KOPT-K1 (cell line): Measurements from ENCODE around the gene TTC32.
"Not testable (repeated sequence)": the region's sequence is repeated elsewhere in the genome, so short reads cannot be mapped to it uniquely, and the experiment has no call there.

Experiments
- H3K27ac ChIP-seq: fragments of 200-600 bp; sonication (generic); 2 replicates; pipeline ENCODE4 v1.5.1; 2016; ENCODE audit warnings: antibody characterized with exemption, mild to moderate bottlenecking, low read depth, low read length; ENCODE audit not compliant: poor library complexity, severe bottlenecking
- H3K36me3 ChIP-seq: fragments of 200-600 bp; sonication (generic); 2 replicates; pipeline ENCODE4 v1.5.1; 2017; ENCODE audit warnings: antibody characterized with exemption, mild to moderate bottlenecking, low read length, moderate library complexity; ENCODE audit not compliant: insufficient read depth
- H3K9me3 ChIP-seq: fragments of 200-600 bp; sonication (generic); 2 replicates; pipeline ENCODE4 v1.5.1; 2017; ENCODE audit warnings: antibody characterized with exemption, low read length, mild to moderate bottlenecking; ENCODE audit not compliant: insufficient read depth, poor library complexity, severe bottlenecking

Gene TTC32

GRCh38 chr2:19916385-19916950 is 14.7 kb upstream of the TTC32 start:
- H3K9me3 ChIP-seq, result no peaks in the 10 kb centered on the region
- H3K27ac ChIP-seq, result no peak overlapping the region
- no peaks in the 10 kb centered on the region for H3K36me3 ChIP-seq

- no peak overlapping the region for H3K27ac ChIP-seq
- H3K9me3 ChIP-seq, result no peaks in the 10 kb centered on the region
- no peaks in the 10 kb centered on the region for H3K36me3 ChIP-seq
Measured at GRCh38 chr2:19914266-19914975, 12.6 kb upstream of the TTC32 start.

- H3K36me3 ChIP-seq, result no peaks in the 10 kb centered on the region
- no peak overlapping the region for H3K27ac ChIP-seq
- no peaks in the 10 kb centered on the region for H3K9me3 ChIP-seq
Measured at GRCh38 chr2:19911808-19912509, 10.2 kb upstream of the TTC32 start.

DNA sequence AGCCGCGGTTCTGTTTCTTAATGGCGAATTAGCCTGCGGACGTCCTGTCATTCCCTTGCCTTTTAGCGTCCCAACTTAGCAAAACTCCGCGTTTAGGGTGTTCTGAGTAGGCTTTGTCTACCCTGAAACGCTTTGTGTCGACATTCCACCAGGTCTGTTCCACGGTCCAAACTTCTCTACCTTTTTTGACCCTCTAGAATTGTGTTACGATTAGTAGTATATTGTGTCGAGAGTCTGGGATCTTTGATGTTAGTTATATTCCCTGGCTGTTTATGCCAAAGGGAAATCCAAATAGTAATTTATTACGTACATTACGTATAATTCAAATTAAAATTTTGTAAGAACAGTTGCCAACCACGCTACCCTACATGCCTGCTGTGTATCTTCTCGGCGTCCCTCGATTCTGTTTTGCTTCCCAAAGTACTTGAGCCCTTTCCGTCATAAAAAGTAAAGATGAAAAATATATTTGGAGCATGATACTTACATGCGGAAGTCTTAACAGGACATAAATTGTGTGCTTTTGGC is 495 bp upstream of the TTC32 start:
- H3K9me3 ChIP-seq, result no peaks in the 10 kb centered on the region
- H3K27ac ChIP-seq, result peak overlapping the region; percentile 97
- peaks cover 7% of the 10 kb centered on the region; the same call in 1 of the 2 replicates for H3K36me3 ChIP-seq

GRCh38 chr2:19900931-19901441 is 797 bp downstream of the TTC32 start:
- Histone ChIP-seq H3K36me3 (peaks cover 7% of the 10 kb centered on the region; the same call in 1 of the 2 replicates), H3K9me3 (no peaks in the 10 kb centered on the region), H3K27ac (peak overlapping the region; percentile 97)

- Histone ChIP-seq H3K36me3 (peaks cover 7% of the 10 kb centered on the region; the same call in 1 of the 2 replicates), H3K27ac (peak overlapping the region; percentile 97), H3K9me3 (no peaks in the 10 kb centered on the region)
Measured at GRCh38 chr2:19899985-19900930, 1.5 kb downstream of the TTC32 start.

DNA sequence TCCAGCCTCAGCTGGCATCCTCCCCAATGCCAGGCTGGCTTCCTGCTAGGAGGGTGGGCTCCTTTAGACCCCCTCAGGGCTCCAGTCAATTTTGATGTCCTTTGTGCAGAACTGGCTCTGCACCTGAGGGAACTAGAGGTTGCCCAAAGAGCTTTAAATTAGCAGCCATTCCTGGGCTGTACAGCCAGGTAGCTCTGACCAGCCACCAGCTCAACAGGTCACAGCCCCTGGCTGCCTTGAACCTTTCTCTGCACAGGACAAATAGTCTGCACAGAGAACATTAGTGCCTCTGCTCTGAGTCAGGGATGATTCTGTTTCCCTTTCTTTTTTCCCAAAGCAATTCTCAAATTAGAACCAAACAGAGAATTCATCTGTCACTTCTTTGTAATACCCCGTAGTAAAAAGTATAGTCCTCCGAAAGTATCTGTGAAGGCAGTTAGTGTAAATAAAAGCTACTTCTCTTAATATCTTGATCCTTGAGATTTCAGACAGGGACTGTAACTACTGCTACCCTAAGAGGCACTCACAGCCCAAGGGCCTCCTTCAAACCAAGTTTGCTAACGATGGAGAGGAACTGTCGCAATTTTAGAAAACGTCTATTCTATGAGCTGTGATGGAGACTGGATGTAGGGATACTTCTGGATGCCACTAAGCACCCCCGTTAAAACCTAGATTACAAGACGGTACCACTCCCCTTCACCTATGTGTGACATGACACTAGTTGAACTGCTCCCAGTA is 3.0 kb downstream of the TTC32 start:
- Histone ChIP-seq H3K27ac (peak overlapping the region; percentile 50), H3K9me3 (no peaks in the 10 kb centered on the region), H3K36me3 (peaks cover 7% of the 10 kb centered on the region)

GRCh38 chr2:19897623-19898245 is 4.0 kb downstream of the TTC32 start:
- Histone ChIP-seq H3K27ac (peak overlapping the region; percentile 50), H3K9me3 (no peaks in the 10 kb centered on the region), H3K36me3 (peaks cover 8% of the 10 kb centered on the region)

GRCh38 chr2:19895535-19895934 is 6.2 kb downstream of the TTC32 start:
- Histone ChIP-seq H3K36me3 (peaks cover 19% of the 10 kb centered on the region), H3K27ac (peak overlapping the region; percentile 26), H3K9me3 (no peaks in the 10 kb centered on the region)

DNA sequence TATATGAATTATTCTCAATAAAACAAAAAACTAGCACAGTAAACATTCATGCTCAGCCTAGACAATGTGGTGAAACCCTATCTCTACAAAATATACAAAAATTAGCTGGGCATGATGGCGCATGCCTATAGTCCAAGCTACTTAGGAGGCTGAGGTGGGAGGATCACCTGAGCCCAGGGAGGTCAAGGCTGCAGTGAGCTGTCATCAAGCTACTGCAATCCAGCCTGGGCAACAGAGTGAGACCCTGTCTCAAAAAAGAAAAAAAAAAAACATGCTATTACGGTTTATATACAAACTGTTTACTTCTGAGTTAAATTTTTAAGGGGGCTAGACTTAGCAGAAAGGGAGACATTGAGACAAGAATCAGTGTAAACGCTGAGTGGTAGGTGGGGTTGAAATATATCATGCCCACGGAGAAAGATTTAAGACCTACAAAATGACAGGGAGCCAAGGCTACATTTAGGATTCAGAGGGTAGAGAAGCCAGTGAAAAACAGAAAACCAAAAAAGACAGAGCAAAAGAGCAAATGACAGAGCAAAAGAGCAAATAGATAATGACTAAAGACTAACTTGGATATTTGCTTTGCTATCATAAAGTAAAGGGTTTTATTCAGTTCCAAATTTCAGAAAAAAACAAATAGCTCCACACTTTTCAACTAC is 7.5 kb downstream of the TTC32 start:
- no peaks in the 10 kb centered on the region for H3K9me3 ChIP-seq
- peaks cover 23% of the 10 kb centered on the region for H3K36me3 ChIP-seq
- H3K27ac ChIP-seq, result no peak overlapping the region

DNA sequence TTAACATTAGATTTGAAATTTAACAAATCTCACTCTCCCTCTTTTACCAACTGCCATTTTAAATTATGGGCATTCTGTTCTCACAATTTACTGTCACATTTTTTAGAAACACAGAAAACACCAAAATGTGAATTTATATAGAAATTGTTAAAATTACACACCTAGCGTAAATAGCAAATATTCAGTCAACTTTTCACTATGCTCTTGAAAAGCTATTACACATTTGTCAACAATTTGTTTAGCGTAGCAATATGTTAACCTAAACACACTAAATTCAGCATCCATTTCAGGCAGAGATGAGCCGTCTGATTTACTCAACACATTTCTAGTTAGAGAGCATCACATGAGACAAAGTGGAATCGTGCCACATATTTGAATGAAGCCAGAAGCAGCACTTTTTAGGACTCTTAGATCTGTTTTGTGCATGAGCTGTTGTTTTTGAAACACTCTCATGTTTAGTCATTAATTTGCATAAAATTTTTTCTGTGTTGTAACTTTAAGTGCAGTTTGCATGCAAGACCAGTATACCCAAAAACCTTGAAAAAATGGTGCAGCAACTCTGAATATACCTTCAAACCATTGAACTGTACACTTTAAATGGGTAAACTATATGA is 8.2 kb downstream of the TTC32 start:
- Histone ChIP-seq H3K27ac (no peak overlapping the region), H3K36me3 (peaks cover 23% of the 10 kb centered on the region), H3K9me3 (no peaks in the 10 kb centered on the region)

DNA sequence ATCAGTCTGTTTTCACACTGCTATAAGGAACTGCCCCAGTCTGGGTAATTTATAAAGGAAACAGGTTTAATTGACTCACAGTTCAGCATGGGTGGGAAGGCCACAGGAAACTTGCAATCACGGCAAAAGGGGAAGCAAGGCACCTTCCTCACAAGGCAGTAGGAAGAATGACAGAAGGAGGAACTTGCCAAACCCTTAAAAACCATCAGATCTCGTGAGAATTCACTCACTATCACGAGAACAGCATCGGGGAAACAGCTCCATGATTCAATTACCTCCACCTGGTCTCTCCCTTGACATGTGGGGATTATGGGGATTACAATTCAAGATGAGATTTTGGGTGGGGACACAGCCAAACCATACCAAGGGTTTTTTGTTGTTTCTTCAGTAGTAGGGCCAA is 9.8 kb downstream of the TTC32 start:
- H3K36me3 ChIP-seq, result peaks cover 16% of the 10 kb centered on the region
- H3K9me3 ChIP-seq, H3K27ac ChIP-seq: not testable (repeated sequence)

DNA sequence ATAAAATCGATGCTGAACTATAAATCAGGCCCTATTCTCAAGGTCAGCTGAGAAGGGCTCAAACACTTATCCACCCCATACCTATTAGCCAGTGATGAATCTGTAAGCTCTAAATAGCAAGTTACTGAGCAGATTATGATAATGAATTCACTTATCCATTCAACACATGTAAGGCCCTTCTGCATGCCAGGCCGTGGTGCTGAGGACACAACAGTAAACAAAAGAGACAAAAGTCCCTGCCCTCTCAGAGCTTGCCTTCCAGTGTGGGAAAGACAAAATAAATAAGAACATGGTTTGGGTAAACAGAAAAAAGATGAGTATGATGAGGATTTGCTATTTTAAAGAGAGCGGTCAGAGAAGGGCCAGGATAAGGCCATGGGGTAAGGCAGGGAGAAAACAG is 11.7 kb downstream of the TTC32 start:
- H3K36me3 ChIP-seq, result peaks cover 16% of the 10 kb centered on the region
- no peak overlapping the region for H3K27ac ChIP-seq
- no peaks in the 10 kb centered on the region for H3K9me3 ChIP-seq
